GM23338 (cell line): ENCODE data around the gene PUM2. TPM values are rescaled to one million over a fixed set of nuclear protein-coding genes. Genes with fewer than 3 reads are reported as not detected.

Experiments
- ATAC-seq: fragments of 200-7000 bp; cut with Tn5 transposase; 3 replicates; pipeline ENCODE4 v1.9.1; 2020
- DNase-seq: peaks from one replicate; pipeline ENCODE4 v3.0.0-alpha.2; 2015; ENCODE audit warnings: low spot score
- H2AFZ ChIP-seq: fragments of 200-600 bp; sonication (generic); 2 replicates; pipeline ENCODE4 v1.8.0; 2016; ENCODE audit warnings: antibody characterized with exemption, mild to moderate bottlenecking, moderate library complexity
- H3F3A ChIP-seq: fragments of 200-600 bp; sonication (generic); replicated peaks from 2 replicates; pipeline ENCODE4 v1.8.0; 2017; ENCODE audit warnings: antibody characterized with exemption, mixed run types, low read depth
- H3K27ac ChIP-seq: fragments of 200-600 bp; sonication (generic); 2 replicates; pipeline ENCODE4 v1.6.1; 2016; ENCODE audit warnings: low read depth
- H3K27me3 ChIP-seq: fragments of 200-600 bp; sonication (generic); 2 replicates; pipeline ENCODE4 v1.8.0; 2016; ENCODE audit warnings: mild to moderate bottlenecking, mixed run types, moderate library complexity; ENCODE audit not compliant: insufficient read depth
- H3K36me3 ChIP-seq: fragments of 200-600 bp; sonication (generic); 2 replicates; pipeline ENCODE4 v1.8.0; 2016; ENCODE audit warnings: mild to moderate bottlenecking; ENCODE audit not compliant: insufficient read depth
- H3K4me1 ChIP-seq: fragments of 200-600 bp; sonication (generic); 2 replicates; pipeline ENCODE4 v1.8.0; 2016; ENCODE audit warnings: mild to moderate bottlenecking, moderate library complexity; ENCODE audit not compliant: insufficient read depth
- H3K4me2 ChIP-seq: fragments of 200-600 bp; sonication (generic); 2 replicates; pipeline ENCODE4 v1.7.1; 2017; ENCODE audit warnings: mixed run types
- H3K4me3 ChIP-seq: fragments of 200-600 bp; sonication (generic); 2 replicates; pipeline ENCODE4 v1.6.1; 2016; ENCODE audit warnings: mixed run types
- H3K79me2 ChIP-seq: fragments of 200-600 bp; sonication (generic); replicated peaks from 2 replicates; pipeline ENCODE4 v1.8.0; 2017; ENCODE audit warnings: mild to moderate bottlenecking; ENCODE audit not compliant: insufficient read depth
- H3K9me2 ChIP-seq: fragments of 200-600 bp; sonication (generic); 2 replicates; pipeline ENCODE4 v1.8.0; 2017; ENCODE audit not compliant: insufficient read depth
- H4K20me1 ChIP-seq: fragments of 200-600 bp; sonication (generic); replicated peaks from 2 replicates; pipeline ENCODE4 v1.8.0; 2017; ENCODE audit warnings: mild to moderate bottlenecking; ENCODE audit not compliant: insufficient read depth
- H3K27ac Mint-ChIP-seq: 2 replicates; pipeline ENCODE4 v1.8.0; 2020; ENCODE audit warnings: inconsistent platforms, mild to moderate bottlenecking, moderate library complexity, mixed read lengths
- H3K27me3 Mint-ChIP-seq: 3 replicates; pipeline ENCODE4 v1.8.0; 2022; ENCODE audit warnings: low read depth, mild to moderate bottlenecking, moderate library complexity, mixed read lengths, inconsistent platforms; ENCODE audit not compliant: insufficient read depth, poor library complexity
- H3K36me3 Mint-ChIP-seq: 3 replicates; pipeline ENCODE4 v1.8.0; 2021; ENCODE audit warnings: low read depth, mild to moderate bottlenecking, inconsistent platforms, moderate library complexity, mixed read lengths
- H3K4me1 Mint-ChIP-seq: 3 replicates; pipeline ENCODE4 v1.8.0; 2020; ENCODE audit warnings: mild to moderate bottlenecking, inconsistent platforms, mixed read lengths
- H3K4me3 Mint-ChIP-seq: 3 replicates; pipeline ENCODE4 v1.8.0; 2021; ENCODE audit warnings: moderate library complexity, mild to moderate bottlenecking, inconsistent platforms, mixed read lengths
- H3K9me3 Mint-ChIP-seq: 3 replicates; pipeline ENCODE4 v1.8.0; 2020; ENCODE audit warnings: moderate library complexity, mild to moderate bottlenecking, inconsistent platforms, mixed read lengths
- NANOG ChIP-seq: IDR thresholded peaks from 2 replicates; pipeline ENCODE4 v1.6.1; 2016; ENCODE audit warnings: antibody characterized with exemption, borderline replicate concordance
- POLR2AphosphoS5 ChIP-seq: IDR thresholded peaks from 2 replicates; pipeline ENCODE4 v1.6.1; 2016; ENCODE audit warnings: antibody characterized with exemption, low read depth
- STAT1 ChIP-seq: IDR thresholded peaks from one replicate; pipeline ENCODE4 v1.6.1; 2016; ENCODE audit warnings: antibody characterized with exemption; ENCODE audit not compliant: unreplicated experiment
- ZNF114 ChIP-seq: fragments of 250-450 bp; sonication (Bioruptor Pico); IDR thresholded peaks from 2 replicates; pipeline ENCODE4 v1.5.0; 2020; ENCODE audit warnings: mild to moderate bottlenecking, moderate library complexity
- polyA plus RNA-seq: library from polyadenylated mRNA; unstranded; fragments of >200 nt; fragmentation: Nextera tagmentation; extraction: Ambion mirVana; gene quantifications from 2 replicates; pipeline ENCODE4 v1.2.1, GENCODE V29; 2016
- total RNA-seq: library from RNA; depleted of rRNA; stranded (reverse); fragments of >200 nt; shearing (Covaris generic); gene quantifications from 2 replicates; pipeline ENCODE4 v1.2.3, GENCODE V29; 2014
- TF ChIP-seq, protein P1 (sequence below), 2 experiments: fragments of 200-600 bp in 1 of 2; sonication (generic) in 1 of 2; conservative IDR thresholded peaks; 2 replicates each; pipeline versions ENCODE4 v1.5.1 to v1.6.1; 2016 to 2017; ENCODE audit warnings: antibody characterized with exemption in 2 of 2, low read depth in 2 of 2, mild to moderate bottlenecking in 2 of 2, moderate library complexity in 1 of 2
- TF ChIP-seq, protein P2 (sequence below): IDR thresholded peaks from 2 replicates; pipeline ENCODE4 v1.6.1; 2016; ENCODE audit warnings: antibody characterized with exemption

The PUM2 gene
- total and polyA plus RNA-seq, 2 experiments from 2014 or later, result 29.9 to 94.1 TPM

DNA sequence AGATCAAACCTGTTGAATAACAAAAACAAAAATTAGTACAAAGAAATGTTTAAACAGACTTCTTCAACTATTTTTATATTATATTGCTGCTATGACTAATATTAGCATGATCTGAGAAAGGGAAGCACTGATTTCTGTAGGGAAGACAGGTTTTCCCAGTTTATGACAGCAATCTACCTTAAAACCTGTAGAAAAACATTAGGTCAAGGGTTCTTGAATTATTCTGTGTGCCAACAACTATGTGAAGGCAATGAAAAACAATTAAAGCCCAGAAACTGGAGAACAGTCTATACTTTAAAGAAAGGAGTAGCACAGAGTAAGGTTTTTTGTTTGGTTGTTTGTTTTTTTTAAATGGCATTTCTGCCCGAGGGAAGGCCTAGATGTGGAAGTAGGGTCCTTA is 23.3 kb downstream of the PUM2 start:
- Histone ChIP-seq H3K4me1 (peaks cover 4% of the 10 kb centered on the region; the same call in 1 of the 2 replicates), H3K36me3 (no peaks in the 10 kb centered on the region; the same call in 1 of the 2 replicates), H3K4me3 (no peak overlapping the region), H3K4me2 (no peak overlapping the region), H3F3A (no peaks in the 10 kb centered on the region), H3K9me2 (no peaks in the 10 kb centered on the region), H3K27ac (0 out of 2 replicates have a peak overlapping the region, but pooled peaks have one; percentile 69), H3K27me3 (no peaks in the 10 kb centered on the region), H2AFZ (no peak overlapping the region), H3K79me2 (peaks cover 98% of the 10 kb centered on the region), H4K20me1 (peaks cover 60% of the 10 kb centered on the region)
- no peak overlapping the region for H3K27ac Mint-ChIP-seq
- H3K4me3 Mint-ChIP-seq, result no peak overlapping the region
- H3K4me1 Mint-ChIP-seq, result peaks cover 46% of the 10 kb centered on the region
- H3K36me3 Mint-ChIP-seq, result peaks cover 33% of the 10 kb centered on the region
- TF ChIP-seq STAT1 (no peak), ZNF114 (CRISPR knock-in tag) (no peak), NANOG (no peak), POLR2AphosphoS5 (no peak)
- no peak for DNase-seq
- ATAC-seq, result no peak
- no peaks in the 10 kb centered on the region for H3K27me3 Mint-ChIP-seq
- no peaks in the 10 kb centered on the region for H3K9me3 Mint-ChIP-seq

DNA sequence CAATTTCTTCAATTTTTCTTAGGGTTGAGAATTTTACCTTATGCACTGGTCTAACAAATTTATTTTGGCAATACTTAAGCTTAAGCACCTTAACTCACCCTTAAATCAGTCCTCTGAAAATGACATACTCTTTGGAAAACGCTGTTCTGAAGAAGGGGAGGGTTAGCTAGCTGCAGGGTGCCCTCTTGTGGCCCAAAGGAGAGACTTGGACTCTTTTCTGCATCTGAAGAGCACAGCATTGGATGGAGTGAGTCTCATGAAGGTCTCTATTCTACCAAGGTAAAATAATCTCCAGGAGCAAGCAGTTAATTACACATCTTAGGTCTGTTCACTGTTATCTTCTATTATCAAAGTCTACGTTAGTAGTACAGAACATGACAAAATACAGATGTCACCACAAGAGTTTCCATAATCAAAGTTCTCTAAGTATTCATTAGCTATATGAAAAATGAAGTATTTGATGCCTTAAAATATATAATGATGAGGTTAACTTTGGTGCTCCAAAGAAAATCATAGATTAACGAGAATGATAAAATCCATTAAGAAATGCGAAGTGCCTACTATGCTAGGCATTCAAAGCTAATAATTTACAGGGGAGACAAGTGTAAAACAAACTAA is 24.4 kb downstream of the PUM2 start:
- TF ChIP-seq, protein P1, sequence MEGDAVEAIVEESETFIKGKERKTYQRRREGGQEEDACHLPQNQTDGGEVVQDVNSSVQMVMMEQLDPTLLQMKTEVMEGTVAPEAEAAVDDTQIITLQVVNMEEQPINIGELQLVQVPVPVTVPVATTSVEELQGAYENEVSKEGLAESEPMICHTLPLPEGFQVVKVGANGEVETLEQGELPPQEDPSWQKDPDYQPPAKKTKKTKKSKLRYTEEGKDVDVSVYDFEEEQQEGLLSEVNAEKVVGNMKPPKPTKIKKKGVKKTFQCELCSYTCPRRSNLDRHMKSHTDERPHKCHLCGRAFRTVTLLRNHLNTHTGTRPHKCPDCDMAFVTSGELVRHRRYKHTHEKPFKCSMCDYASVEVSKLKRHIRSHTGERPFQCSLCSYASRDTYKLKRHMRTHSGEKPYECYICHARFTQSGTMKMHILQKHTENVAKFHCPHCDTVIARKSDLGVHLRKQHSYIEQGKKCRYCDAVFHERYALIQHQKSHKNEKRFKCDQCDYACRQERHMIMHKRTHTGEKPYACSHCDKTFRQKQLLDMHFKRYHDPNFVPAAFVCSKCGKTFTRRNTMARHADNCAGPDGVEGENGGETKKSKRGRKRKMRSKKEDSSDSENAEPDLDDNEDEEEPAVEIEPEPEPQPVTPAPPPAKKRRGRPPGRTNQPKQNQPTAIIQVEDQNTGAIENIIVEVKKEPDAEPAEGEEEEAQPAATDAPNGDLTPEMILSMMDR (conservative IDR thresholded peaks at IDR 0.05; ENCODE audit: low read depth in 2 of 2), result peak; percentile 94
- TF ChIP-seq, protein P2, sequence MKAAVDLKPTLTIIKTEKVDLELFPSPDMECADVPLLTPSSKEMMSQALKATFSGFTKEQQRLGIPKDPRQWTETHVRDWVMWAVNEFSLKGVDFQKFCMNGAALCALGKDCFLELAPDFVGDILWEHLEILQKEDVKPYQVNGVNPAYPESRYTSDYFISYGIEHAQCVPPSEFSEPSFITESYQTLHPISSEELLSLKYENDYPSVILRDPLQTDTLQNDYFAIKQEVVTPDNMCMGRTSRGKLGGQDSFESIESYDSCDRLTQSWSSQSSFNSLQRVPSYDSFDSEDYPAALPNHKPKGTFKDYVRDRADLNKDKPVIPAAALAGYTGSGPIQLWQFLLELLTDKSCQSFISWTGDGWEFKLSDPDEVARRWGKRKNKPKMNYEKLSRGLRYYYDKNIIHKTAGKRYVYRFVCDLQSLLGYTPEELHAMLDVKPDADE, result no peak
- Histone ChIP-seq H2AFZ (no peak overlapping the region), H3F3A (no peaks in the 10 kb centered on the region), H4K20me1 (peaks cover 49% of the 10 kb centered on the region), H3K4me3 (no peak overlapping the region), H3K27me3 (no peaks in the 10 kb centered on the region), H3K9me2 (no peaks in the 10 kb centered on the region), H3K4me2 (no peak overlapping the region), H3K79me2 (peaks cover 98% of the 10 kb centered on the region), H3K4me1 (peaks cover 13% of the 10 kb centered on the region), H3K27ac (no peak overlapping the region), H3K36me3 (no peaks in the 10 kb centered on the region; the same call in 1 of the 2 replicates)
- peaks cover 35% of the 10 kb centered on the region for H3K36me3 Mint-ChIP-seq
- ATAC-seq (peak; percentile 94), DNase-seq (peak; percentile 77)
- H3K27ac Mint-ChIP-seq, result no peak overlapping the region
- H3K27me3 Mint-ChIP-seq, result no peaks in the 10 kb centered on the region
- H3K4me1 Mint-ChIP-seq, result peaks cover 46% of the 10 kb centered on the region
- H3K9me3 Mint-ChIP-seq, result no peaks in the 10 kb centered on the region
- no peak overlapping the region for H3K4me3 Mint-ChIP-seq
